Skeletal muscle satellite cell (primary cell): ENCODE measurements around the gene CACNA2D2.

Source experiments
- H3K27me3 ChIP-seq: 2 replicates; pipeline ENCODE4 v1.7.0; 2013; ENCODE audit warnings: low read length; ENCODE audit not compliant: control insufficient read depth, insufficient read depth
- H3K36me3 ChIP-seq: 2 replicates; pipeline ENCODE4 v1.7.0; 2013; ENCODE audit warnings: mild to moderate bottlenecking, control low read depth, low read length; ENCODE audit not compliant: insufficient read depth
- H3K4me1 ChIP-seq: 2 replicates; pipeline ENCODE4 v1.7.0; 2013; ENCODE audit warnings: low read length; ENCODE audit not compliant: control insufficient read depth, insufficient read depth
- H3K4me2 ChIP-seq: 2 replicates; pipeline ENCODE4 v1.7.0; 2013; ENCODE audit warnings: mild to moderate bottlenecking, low read length
- H3K4me3 ChIP-seq: 2 replicates; pipeline ENCODE4 v1.7.0; 2013; ENCODE audit warnings: low read length
- H3K9ac ChIP-seq: 2 replicates; pipeline ENCODE4 v1.7.0; 2013; ENCODE audit warnings: mild to moderate bottlenecking, low read depth, low read length, moderate library complexity
- H3K9me3 ChIP-seq: replicated peaks from 2 replicates; pipeline ENCODE4 v1.7.0; 2013; ENCODE audit warnings: mild to moderate bottlenecking, control low read depth, low read length

Gene CACNA2D2

DNA sequence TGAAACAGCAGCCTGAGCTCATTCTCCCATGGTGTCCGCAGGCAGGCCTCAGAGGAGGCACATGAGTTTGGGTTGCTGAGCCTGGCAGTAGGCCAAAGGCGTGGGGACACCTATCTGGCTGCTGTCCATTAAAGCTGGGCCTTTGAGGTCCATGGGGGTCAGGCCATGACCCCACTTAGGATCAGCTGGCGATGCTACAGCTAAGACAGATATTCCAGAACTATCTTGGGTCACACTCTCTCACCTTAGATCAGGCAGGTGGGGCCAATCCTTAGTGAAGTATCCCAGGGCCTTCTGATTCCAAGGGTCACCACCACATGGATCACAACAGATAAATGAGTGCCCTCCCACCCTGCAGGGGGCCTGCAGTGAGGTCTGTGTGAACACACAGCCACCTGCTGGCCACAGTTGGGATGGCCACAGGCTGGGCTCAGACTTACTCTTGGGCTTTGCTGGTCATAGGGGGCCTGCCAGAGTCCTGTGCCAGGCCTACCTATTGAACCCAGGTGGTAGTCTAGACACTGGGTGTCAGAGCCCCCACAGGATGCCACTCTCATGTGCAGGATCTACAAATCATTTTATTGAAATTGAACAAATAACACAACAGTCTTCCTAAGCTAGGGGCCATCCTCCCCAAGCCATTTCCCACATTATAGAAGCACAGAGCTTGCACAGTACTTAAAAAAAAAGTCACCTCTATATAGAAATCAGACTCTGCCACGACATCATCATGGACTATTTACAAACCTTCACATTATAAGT, 178.9 kb downstream of the CACNA2D2 start:
- Histone ChIP-seq H3K9ac (no peak overlapping the region), H3K27me3 (no peaks in the 10 kb centered on the region), H3K4me1 (peaks cover 34% of the 10 kb centered on the region), H3K4me3 (no peak overlapping the region), H3K9me3 (no peaks in the 10 kb centered on the region), H3K36me3 (peaks cover 16% of the 10 kb centered on the region), H3K4me2 (no peak overlapping the region)

DNA sequence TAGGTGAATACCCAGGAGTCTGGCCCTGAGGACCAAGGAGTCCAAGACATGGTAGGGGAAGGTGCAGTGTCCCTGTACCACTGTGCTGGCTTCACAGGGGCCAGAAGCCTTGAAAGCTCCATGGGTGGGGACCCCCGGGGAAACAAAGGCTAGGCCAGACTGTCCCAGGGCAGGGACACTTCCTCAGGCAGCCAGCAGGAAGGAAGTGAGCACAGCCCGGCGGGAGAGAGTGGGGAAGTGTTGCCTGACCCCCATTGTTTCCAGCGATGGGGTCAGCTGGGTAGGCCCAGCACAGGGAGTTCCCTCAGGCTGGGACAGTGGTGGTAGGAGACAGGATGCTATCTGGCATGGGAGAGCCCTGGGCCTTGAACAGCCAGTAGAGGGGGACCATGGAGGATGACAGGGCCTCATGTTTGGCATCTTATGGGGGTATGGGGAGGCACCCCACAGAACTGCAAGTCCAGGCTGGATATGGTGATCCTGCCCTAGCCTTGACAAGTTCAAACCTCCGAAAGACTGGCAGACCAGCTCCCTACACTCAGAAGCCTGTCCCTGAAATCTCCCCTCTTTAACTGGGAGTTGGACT, 179.7 kb downstream of the CACNA2D2 start:
- peaks cover 40% of the 10 kb centered on the region for H3K4me1 ChIP-seq
- H3K9me3 ChIP-seq = no peaks in the 10 kb centered on the region
- H3K9ac ChIP-seq = no peak overlapping the region
- H3K4me2 ChIP-seq = no peak overlapping the region
- no peaks in the 10 kb centered on the region for H3K27me3 ChIP-seq
- H3K36me3 ChIP-seq = peaks cover 18% of the 10 kb centered on the region
- H3K4me3 ChIP-seq = no peak overlapping the region

DNA sequence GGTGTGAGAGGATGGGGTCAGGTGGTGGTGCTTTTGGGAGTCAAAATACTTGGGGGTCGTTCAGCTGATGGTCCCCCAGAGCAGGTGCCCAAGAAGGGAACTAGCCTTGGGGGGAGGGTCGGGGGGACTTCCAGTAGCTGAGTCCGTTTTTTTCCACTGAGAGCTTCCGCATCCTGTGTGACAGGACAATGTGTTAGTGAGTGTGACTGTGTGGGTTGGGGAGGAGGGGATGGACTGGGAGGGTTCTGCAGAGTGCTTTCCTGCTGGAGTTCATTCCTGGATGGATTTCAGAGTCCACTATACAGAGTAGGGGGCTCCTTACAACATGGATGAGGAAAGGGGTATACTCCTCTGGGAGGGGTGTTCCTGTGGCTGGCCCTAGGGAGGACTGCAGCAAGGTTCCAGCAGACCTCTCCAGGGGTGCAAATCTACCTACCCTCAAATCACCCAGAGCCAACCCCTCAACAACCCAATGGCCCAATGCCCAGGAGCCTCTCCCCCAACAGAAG, 180.3 kb downstream of the CACNA2D2 start:
- no peak overlapping the region for H3K4me3 ChIP-seq

GRCh38 chr3:50322386-50323091, 180.9 kb downstream of the CACNA2D2 start, which contains the start of gene HYAL2:
Gene HYAL2 (minus strand): TSS chr3:50322745. CDS start chr3:50320489, 2,256 bp downstream.
- Histone ChIP-seq H3K36me3 (peaks cover 29% of the 10 kb centered on the region), H3K9me3 (no peaks in the 10 kb centered on the region), H3K4me3 (peak within 1 kb of the TSS; percentile 73), H3K4me2 (peak within 1 kb of the TSS; percentile 85), H3K9ac (peak within 1 kb of the TSS; percentile 96), H3K4me1 (peaks cover 34% of the 10 kb centered on the region), H3K27me3 (no peaks in the 10 kb centered on the region)

More for the DNA sequence above, 180.3 kb downstream of the CACNA2D2 start:
- Histone ChIP-seq H3K9me3 (no peaks in the 10 kb centered on the region), H3K36me3 (peaks cover 24% of the 10 kb centered on the region), H3K9ac (no peak overlapping the region), H3K27me3 (no peaks in the 10 kb centered on the region), H3K4me1 (peaks cover 34% of the 10 kb centered on the region), H3K4me2 (no peak overlapping the region)

GRCh38 chr3:50322115-50322385, 181.4 kb downstream of the CACNA2D2 start:
- H3K36me3 ChIP-seq = peaks cover 29% of the 10 kb centered on the region
- H3K9ac ChIP-seq = peak overlapping the region; percentile 96
- peak overlapping the region; percentile 85 for H3K4me2 ChIP-seq
- peaks cover 29% of the 10 kb centered on the region for H3K4me1 ChIP-seq
- H3K27me3 ChIP-seq = no peaks in the 10 kb centered on the region
- no peaks in the 10 kb centered on the region for H3K9me3 ChIP-seq
- peak overlapping the region; percentile 73 for H3K4me3 ChIP-seq

DNA sequence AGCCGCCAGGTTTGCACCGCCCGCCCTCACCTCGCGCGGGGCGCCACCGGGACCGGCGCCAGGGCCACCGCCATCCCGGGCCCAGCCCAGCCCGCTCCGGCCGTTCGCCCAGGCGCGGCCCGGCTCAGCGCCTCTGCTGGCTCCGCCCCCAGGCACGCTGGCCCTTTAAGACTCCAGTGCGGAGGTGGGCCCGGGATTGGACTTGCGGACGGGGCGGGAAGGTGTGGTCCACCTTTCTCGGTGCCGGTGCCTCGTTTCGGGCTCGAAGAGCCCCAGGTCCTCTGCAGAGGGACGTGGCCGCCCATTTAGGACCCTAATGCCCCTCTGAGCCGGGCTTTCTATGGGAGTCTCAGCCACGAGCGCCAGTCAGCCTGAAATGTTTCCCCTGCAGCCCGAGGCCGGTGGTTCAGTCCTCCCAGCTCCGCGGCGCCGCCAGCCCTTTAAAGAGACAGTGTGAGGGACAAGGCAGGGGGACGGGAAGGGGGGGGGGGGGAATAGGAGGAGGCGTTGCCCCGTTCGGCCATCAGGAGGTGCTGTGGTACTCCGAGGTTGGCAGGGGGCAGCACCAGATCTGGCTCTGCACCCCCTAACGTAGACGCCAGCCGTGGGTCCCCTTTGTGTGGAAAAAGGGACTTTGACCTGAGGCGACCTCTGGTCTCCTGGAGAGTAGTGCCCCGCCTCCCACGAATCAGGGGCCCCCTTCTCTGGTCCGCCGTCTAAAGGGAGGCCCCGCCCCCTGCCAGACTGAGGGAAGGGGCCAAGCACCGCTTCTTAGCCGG, 181.9 kb downstream of the CACNA2D2 start:
- Histone ChIP-seq H3K4me2 (peak overlapping the region; percentile 85), H3K9ac (peak overlapping the region; percentile 96), H3K36me3 (peaks cover 29% of the 10 kb centered on the region), H3K27me3 (no peaks in the 10 kb centered on the region), H3K9me3 (no peaks in the 10 kb centered on the region), H3K4me1 (peaks cover 31% of the 10 kb centered on the region), H3K4me3 (peak overlapping the region; percentile 73)

GRCh38 chr3:50320853-50321335, 182.5 kb downstream of the CACNA2D2 start:
- H3K9ac ChIP-seq = peak overlapping the region; percentile 96
- H3K4me1 ChIP-seq = peaks cover 31% of the 10 kb centered on the region

DNA sequence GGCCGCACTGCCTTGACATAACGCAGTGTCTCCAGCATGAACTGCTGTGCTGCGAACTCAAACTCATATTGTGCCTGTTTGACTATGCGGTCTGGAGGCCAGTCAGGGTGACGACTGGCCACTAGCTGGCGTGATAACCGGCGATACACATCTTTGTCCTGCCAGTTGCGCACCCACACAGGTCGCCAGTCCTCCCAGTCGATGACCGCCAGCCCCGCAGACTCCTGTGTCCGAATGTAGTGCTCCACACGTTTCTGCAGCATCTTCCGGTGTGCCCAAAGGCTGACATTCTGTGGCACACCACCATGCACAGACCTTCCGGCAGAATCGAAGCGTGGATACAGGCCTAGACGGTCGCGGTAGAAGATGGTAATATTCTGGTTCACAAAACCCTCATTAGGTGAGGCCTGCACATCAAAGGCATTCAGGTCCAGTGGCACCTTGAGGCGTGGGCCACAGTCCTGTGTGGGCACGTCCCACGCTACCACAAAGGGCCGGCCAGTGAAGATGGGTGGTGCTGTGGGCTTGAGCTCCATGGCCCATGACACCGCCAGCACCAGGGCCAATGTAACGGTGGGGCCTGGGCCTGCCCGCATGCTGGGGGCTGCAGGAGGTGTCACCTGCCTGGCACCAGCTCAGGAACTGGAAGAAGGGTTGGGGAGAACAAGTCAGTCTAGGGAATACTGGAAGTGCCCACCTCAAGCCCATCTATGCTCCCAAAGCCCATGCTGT, 183.4 kb downstream of the CACNA2D2 start:
- H3K4me3 ChIP-seq = peak overlapping the region; percentile 73
- peaks cover 31% of the 10 kb centered on the region for H3K4me1 ChIP-seq
- H3K9ac ChIP-seq = peak overlapping the region; percentile 96
- no peaks in the 10 kb centered on the region for H3K27me3 ChIP-seq
- H3K4me2 ChIP-seq = peak overlapping the region; percentile 85
- no peaks in the 10 kb centered on the region for H3K9me3 ChIP-seq
- H3K36me3 ChIP-seq = peaks cover 22% of the 10 kb centered on the region

More at GRCh38 chr3:50320853-50321335, 182.5 kb downstream of the CACNA2D2 start:
- peak overlapping the region; percentile 73 for H3K4me3 ChIP-seq
- no peaks in the 10 kb centered on the region for H3K27me3 ChIP-seq
- H3K9me3 ChIP-seq = no peaks in the 10 kb centered on the region
- H3K36me3 ChIP-seq = peaks cover 24% of the 10 kb centered on the region
- H3K4me2 ChIP-seq = peak overlapping the region; percentile 85

DNA sequence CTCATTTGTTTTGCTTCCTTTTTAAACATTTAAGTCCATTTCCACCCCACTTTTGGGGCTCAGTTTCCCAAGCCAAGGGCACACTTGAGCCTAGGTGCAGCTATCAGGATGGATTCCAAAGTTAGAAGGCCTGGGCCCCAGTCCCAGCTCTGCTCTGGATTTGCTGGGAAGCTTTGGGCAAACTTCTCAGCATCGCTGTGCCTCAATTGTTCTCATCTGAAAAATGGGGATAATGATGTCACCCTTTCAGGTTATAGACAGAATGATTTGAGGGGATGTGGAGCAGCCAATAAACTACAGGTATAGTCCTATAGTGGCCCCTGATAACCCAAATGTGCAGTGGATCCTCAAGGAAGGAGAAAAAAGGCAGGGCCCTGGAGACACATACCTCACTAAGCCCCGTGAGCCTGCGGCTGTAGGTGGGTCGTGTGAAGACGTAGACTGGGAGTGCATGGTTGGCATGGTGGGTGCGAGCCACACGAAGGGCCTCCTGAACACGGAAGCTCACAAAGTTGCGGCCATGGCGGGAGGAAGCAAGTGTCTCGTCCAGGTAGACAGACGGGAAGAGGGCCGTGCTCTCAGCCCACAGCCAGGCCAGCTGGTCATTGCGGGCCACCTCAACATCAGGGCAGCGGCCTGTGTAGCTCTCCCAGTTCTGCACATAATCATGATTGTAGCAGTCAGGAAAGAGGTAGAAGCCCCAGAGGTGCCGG, 184.1 kb downstream of the CACNA2D2 start:
- H3K27me3 ChIP-seq = no peaks in the 10 kb centered on the region
- H3K4me2 ChIP-seq = peak overlapping the region; percentile 85
- H3K4me1 ChIP-seq = peaks cover 31% of the 10 kb centered on the region
- H3K9me3 ChIP-seq = no peaks in the 10 kb centered on the region
- H3K36me3 ChIP-seq = peaks cover 22% of the 10 kb centered on the region
- no peak overlapping the region for H3K9ac ChIP-seq
- H3K4me3 ChIP-seq = no peak overlapping the region

DNA sequence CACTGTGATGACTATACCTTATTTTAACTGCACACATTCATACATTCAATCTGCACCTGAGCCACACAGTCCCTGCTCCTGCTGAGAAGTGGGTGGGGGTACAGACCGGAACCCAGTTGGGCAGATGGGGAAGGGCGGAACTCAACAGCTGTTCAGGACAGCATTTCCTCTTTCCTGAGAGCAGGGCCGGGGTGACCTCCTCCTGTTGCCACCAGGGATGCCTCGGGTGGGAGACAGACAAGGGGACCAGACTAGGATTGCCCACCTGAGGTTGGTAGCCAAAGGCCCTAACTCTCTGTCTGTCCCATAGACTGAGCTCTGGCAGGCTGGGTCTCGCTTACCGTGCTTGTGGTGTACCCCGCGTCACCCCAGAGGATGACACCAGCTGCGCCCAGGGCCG, 184.8 kb downstream of the CACNA2D2 start:
- H3K4me1 ChIP-seq = peaks cover 31% of the 10 kb centered on the region
- H3K4me3 ChIP-seq = no peak overlapping the region

More for the DNA sequence above, 184.8 kb downstream of the CACNA2D2 start:
- no peak overlapping the region for H3K9ac ChIP-seq
- peaks cover 22% of the 10 kb centered on the region for H3K36me3 ChIP-seq
- no peaks in the 10 kb centered on the region for H3K9me3 ChIP-seq
- H3K27me3 ChIP-seq = no peaks in the 10 kb centered on the region
- H3K4me2 ChIP-seq = peak overlapping the region; percentile 21
